NCI-H526 (cell line): ENCODE measurements around the gene SLC6A8.

ENCODE experiments used
- DNase-seq, 2 experiments: peaks; one replicate each; lab custom pipeline; 2025; lab: John Stamatoyannopoulos, UW

The SLC6A8 gene

GRCh38 chrX:153648358-153649177 is 39.2 kb upstream of the SLC6A8 start:
- DNase-seq = no peak

DNA sequence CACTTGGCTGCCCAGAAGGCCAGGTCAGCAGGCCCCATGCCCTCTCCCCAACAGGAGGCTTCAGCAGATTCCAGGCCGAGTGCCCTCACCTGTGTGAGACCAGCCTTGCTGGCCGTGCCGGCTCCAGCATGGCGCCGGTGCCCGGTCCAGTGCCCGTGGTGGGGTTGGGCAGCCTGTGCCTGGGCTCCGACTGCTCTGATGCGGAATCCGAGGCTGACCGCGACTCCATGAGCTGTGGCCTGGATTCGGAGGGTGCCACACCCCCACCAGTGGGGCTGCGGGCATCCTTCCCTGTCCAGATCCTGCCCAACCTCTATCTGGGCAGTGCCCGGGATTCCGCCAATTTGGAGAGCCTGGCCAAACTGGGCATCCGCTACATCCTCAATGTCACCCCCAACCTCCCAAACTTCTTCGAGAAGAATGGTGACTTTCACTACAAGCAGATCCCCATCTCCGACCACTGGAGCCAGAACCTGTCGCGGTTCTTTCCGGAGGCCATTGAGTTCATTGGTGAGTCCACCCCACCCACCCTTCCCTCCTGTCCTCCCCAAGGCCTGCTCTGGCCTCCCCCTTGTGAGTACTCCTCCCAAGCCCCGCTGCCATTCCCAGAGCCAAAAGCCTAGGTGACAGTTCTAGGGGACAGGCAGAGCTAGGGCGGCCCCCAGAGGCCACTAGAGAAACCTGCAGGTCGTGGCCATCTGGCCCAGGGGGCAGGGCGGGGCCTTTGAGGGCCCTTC is 38.4 kb upstream of the SLC6A8 start:
- DNase-seq = peak; percentile 12 to 72

- DNase-seq = no peak
Measured at GRCh38 chrX:153649915-153650782, 37.6 kb upstream of the SLC6A8 start.

GRCh38 chrX:153650959-153651358 is 36.8 kb upstream of the SLC6A8 start:
- DNase-seq = no peak

DNA sequence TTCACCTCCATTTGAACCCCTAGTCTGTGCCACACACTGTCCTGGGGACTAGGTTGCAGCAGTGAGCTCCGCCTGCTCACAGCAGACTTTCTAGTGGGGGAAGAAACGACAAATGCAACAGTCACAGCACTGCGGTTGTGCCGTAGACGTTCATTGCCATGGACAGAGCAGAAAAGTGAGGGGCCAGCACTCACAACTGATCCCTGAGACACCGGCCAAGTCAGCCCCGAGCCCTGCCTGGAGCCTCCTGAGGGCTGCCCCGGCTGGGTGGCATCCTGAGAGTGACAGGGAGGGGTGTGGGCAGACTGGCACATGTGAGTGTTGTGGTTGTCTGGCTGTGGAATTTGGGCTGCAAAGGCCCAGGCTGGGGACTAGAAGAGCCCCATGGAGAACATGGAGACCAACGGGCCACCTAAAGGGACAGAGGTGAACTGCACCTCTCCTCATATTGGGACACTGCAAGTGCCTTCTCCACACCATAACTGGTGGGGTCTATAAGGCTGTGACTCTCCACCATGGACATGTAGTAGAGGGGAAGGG is 36.1 kb upstream of the SLC6A8 start:
- DNase-seq = no peak

GRCh38 chrX:153653556-153653955 is 34.2 kb upstream of the SLC6A8 start:
- no peak for DNase-seq

GRCh38 chrX:153657161-153657560 is 30.6 kb upstream of the SLC6A8 start:
- no peak for DNase-seq

DNA sequence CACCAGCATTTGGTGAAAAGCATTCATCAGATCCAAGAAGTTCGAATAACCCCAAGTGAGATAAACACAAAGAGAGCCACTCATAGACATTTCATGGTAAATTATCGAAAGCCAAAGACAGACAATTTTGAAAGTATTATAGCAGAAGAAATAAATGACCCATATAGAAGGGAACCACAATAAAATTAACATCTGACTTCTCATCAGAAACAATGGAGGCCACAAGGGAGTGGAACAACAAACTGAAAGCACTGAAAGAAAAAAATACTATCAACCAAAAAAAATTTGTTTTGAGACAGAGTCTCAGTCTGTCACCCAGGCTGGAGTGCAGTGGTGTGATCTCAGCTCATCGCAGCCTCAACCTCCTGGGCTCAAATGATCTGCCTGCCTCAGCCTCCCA is 28.5 kb upstream of the SLC6A8 start:
- DNase-seq = no peak

DNA sequence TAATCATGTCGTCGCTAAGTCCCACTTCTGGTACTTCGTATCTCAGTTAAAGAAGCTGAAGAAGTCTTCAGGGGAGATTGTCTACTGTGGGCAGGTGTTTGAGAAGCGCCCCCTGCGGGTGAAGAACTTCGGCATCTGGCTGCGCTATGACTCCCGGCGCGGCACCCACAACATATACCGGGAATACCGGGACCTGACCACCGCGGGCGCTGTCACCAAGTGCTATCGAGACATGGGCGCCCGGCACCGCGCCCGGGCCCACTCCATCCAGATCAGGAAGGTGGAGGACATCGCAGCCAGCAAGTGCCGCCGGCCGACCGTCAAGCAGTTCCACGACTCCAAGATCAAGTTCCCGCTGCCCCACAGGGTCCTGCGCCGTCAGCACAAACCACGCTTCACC is 25.5 kb upstream of the SLC6A8 start:
- peak in 1 of 2 experiments; percentile 81 for DNase-seq

GRCh38 chrX:153665726-153666306 is 21.9 kb upstream of the SLC6A8 start:
- DNase-seq = no peak

GRCh38 chrX:153667281-153667955 is 20.3 kb upstream of the SLC6A8 start:
- no peak for DNase-seq

DNA sequence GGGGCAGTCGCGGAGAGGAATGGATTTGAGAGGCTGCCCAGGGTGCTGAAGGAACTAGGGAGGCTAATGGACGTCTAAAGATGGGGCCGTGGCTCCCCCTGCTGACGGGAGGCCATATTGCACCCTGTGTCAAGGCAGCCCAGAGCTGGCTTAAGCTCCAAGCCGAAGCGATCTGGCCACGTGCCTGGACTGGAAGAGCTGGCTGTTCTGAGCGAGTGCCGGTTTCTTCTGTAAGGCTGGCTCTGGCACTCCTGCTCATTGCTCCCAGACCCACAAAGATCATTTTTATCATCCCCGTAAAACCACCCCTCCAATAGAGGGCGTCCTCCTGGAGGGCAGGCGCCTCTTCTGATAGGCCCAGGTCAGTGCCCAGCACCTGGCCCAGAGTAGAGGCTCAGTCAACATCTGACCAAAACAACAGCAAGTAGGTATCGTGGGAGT is 19.8 kb upstream of the SLC6A8 start:
- DNase-seq = peak; percentile 35 to 90

DNA sequence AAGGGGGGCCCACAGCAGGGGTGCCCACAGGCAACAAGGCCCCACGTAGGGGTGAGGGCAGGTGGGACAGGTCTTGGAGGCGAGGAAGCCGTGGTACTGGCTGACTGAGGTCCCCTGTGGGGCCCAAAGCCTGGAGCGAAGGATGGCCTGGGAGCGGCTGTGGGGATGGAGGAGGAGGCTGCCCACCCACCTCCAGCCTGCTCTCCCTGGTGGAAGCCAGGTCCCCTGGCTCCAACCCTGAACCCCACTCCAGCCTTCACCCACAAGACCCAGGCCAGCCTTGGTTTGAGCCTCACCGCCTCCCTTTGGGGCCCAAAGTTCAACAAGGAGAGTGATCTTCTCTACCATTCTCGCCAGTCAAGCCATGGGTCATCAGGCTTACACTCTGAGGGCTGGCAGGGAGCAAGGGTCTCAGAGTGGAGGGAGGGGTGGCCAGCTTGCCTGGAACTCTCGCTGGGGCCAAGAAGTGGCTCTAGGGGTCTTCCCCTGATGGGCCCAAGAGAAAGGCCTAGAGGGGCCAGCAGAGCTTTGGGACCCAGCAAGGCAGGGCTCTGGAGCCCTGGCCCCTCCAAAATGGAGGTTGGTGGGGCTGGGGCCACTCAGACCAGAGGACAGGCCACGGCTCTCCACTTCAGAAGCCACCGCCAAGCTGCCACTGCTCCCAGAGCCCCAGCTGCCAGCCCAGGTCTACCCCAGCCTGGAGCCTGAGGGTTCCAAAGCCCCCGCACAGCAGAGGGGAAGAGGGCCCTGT is 19.1 kb upstream of the SLC6A8 start:
- no peak for DNase-seq

- peak in 1 of 2 experiments; percentile 49 for DNase-seq
Measured at GRCh38 chrX:153669174-153669890, 18.4 kb upstream of the SLC6A8 start.

- DNase-seq = no peak
Measured at GRCh38 chrX:153669901-153670731, 17.6 kb upstream of the SLC6A8 start.

DNA sequence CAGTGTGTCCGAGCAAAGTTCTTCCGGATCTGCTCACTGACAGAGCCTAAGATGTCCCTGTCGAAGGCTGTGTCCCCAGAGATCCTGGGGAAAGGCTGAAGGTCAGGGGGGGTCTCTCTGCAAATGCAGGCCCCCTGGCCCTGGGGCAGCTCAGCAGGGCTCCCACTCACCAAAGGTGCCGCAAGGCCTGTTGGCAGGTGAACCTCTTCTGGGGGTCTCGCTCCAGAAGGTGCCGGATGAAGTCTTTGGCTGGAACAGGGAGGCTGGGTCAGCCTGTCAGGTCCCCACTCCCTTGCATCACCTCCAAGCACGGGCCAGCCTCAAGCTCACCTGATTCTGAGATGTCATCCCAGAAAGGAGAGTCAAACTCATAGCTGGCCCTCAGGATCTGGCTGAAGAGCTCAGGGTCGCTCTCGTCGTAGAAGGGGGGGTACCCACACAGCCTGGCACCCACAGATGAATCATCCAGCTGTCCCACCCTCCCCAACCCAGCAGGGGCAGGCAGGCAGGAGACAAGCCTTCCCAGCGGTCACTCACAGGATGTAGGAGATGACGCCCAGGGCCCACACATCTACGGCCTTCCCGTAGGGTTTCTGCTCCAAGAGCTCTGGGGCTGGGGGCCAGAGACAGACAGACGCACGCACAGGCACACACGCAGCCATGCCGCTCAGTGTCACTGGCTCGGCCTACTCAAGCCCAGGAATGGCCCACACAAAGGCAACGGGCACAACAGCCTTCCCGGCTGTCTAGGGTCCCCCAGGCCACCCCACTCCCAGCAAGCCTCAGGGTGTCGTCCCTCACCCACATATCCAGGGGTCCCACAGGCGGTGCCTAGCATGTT is 16.8 kb upstream of the SLC6A8 start:
- no peak for DNase-seq

- DNase-seq = no peak
Measured at GRCh38 chrX:153671589-153672530, 15.9 kb upstream of the SLC6A8 start.
